Endothelial cell (in vitro differentiated cells): ENCODE data around the gene TCEAL2. TPM values are rescaled to one million over a fixed set of nuclear protein-coding genes. Genes with fewer than 3 reads are reported as not detected.
"Not testable (repeated sequence)": the region's sequence is repeated elsewhere in the genome, so short reads cannot be mapped to it uniquely, and the experiment has no call there.

Experiments
- DNase-seq: peaks from one replicate; pipeline ENCODE4 v3.0.0; 2021; ENCODE audit warnings: low spot score
- H3K27ac Mint-ChIP-seq: one replicate; pipeline ENCODE4 v1.8.0; 2021; ENCODE audit warnings: mixed read lengths, inconsistent platforms; ENCODE audit not compliant: unreplicated experiment
- H3K27me3 Mint-ChIP-seq: one replicate; pipeline ENCODE4 v1.8.0; 2021; ENCODE audit warnings: mild to moderate bottlenecking, moderate library complexity, mixed read lengths, inconsistent platforms; ENCODE audit not compliant: unreplicated experiment
- H3K36me3 Mint-ChIP-seq: one replicate; pipeline ENCODE4 v1.8.0; 2021; ENCODE audit warnings: mild to moderate bottlenecking, low read depth, mixed read lengths, inconsistent platforms; ENCODE audit not compliant: unreplicated experiment
- H3K4me1 Mint-ChIP-seq: one replicate; pipeline ENCODE4 v1.8.0; 2021; ENCODE audit warnings: mild to moderate bottlenecking, mixed read lengths, inconsistent platforms; ENCODE audit not compliant: unreplicated experiment
- H3K4me3 Mint-ChIP-seq: one replicate; pipeline ENCODE4 v1.8.0; 2021; ENCODE audit warnings: mild to moderate bottlenecking, mixed read lengths, inconsistent platforms; ENCODE audit not compliant: unreplicated experiment
- H3K9me3 Mint-ChIP-seq: one replicate; pipeline ENCODE4 v1.8.0; 2021; ENCODE audit warnings: mixed read lengths, inconsistent platforms; ENCODE audit not compliant: unreplicated experiment
- CTCF ChIP-seq: fragments of 200-600 bp; sonication (generic); IDR thresholded peaks from one replicate; pipeline ENCODE4 v1.5.0; 2021; ENCODE audit warnings: antibody characterized with exemption; ENCODE audit not compliant: unreplicated experiment
- total RNA-seq: library from RNA; stranded (reverse); fragmentation: NEBNext Ultra II Directional; extraction: Animal tissue kit (Norgen Biotek cat#: 25700); gene quantifications from one replicate; pipeline ENCODE4 v1.2.1, GENCODE V29; 2021; ENCODE audit not compliant: unreplicated experiment

Gene TCEAL2
- total RNA-seq, 1 donor from 2014 or later = 11.1 TPM

GRCh38 chrX:102126863-102127262, 1.4 kb downstream of the TCEAL2 start:
- H3K27me3 Mint-ChIP-seq = peaks cover 5% of the 10 kb centered on the region
- DNase-seq = no peak
- no peaks in the 10 kb centered on the region for H3K9me3 Mint-ChIP-seq
- H3K27ac Mint-ChIP-seq = no peak overlapping the region
- peaks cover 6% of the 10 kb centered on the region for H3K36me3 Mint-ChIP-seq
- H3K4me1 Mint-ChIP-seq = peaks cover 8% of the 10 kb centered on the region
- no peak for TF ChIP-seq CTCF
- no peak overlapping the region for H3K4me3 Mint-ChIP-seq

DNA sequence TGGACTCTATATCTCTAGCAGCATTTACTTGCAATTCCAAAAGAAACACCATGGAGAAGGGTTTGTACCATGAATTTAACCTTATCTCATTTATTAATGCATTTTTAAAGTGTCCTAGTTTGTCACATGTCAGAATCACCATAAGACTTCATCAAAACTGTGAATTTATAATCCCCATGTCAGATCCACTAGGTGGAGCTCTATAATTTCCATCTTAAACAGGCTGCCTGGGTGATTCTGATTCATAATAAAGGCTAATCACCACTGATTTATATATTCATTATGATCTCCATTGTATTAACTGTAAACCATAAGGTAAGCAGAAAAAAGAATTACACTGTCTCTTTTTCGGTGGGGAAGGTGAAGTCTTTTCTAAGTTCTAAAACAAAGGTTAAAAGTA, 4.0 kb downstream of the TCEAL2 start:
- TF ChIP-seq CTCF = no peak
- Mint-ChIP-seq H3K36me3 (peaks cover 5% of the 10 kb centered on the region), H3K27me3 (peaks cover 5% of the 10 kb centered on the region), H3K4me1 (peaks cover 5% of the 10 kb centered on the region), H3K27ac (no peak overlapping the region), H3K9me3 (no peaks in the 10 kb centered on the region), H3K4me3 (no peak overlapping the region)
- no peak for DNase-seq

- TF ChIP-seq CTCF = no peak
- H3K27me3 Mint-ChIP-seq = no peaks in the 10 kb centered on the region
- no peaks in the 10 kb centered on the region for H3K9me3 Mint-ChIP-seq
Observed at GRCh38 chrX:102138064-102138463, 12.6 kb downstream of the TCEAL2 start.

GRCh38 chrX:102140876-102141275, 15.4 kb downstream of the TCEAL2 start:
- not testable (repeated sequence) for H3K4me1 Mint-ChIP-seq, H3K27me3 Mint-ChIP-seq, DNase-seq, H3K4me3 Mint-ChIP-seq, H3K27ac Mint-ChIP-seq, H3K9me3 Mint-ChIP-seq, H3K36me3 Mint-ChIP-seq

More at GRCh38 chrX:102138064-102138463, 12.6 kb downstream of the TCEAL2 start:
- no peaks in the 10 kb centered on the region for H3K36me3 Mint-ChIP-seq
- H3K4me1 Mint-ChIP-seq = no peaks in the 10 kb centered on the region
- H3K4me3 Mint-ChIP-seq = no peak overlapping the region
- no peak for DNase-seq
- H3K27ac Mint-ChIP-seq = no peak overlapping the region

DNA sequence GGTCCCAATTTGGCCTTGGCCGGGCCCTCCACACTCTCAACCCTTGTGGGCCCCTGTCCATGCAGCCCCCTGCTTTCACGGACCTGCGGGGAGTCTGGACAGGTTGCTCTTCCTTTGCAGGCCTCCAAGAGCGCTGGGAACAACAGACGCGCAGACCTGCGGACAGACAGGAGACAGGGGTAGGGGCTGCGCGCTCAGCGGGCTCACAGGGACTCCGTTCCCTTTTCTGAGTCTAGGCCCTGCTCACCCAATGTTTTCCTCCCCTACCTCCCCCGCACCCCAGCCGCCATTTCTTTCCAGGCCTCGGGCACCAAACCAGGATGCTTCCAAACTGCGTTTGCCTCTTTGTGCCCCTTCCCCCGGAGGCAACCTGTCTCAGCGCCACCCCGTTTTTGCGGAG, 16.2 kb downstream of the TCEAL2 start:
- H3K36me3 Mint-ChIP-seq = not testable (repeated sequence)

GRCh38 chrX:102142274-102142673, 16.8 kb downstream of the TCEAL2 start, which contains the start of gene TCEAL6:
Gene TCEAL6 (minus strand): TSS chrX:102142481.
- not testable (repeated sequence) for H3K4me3 Mint-ChIP-seq, H3K9me3 Mint-ChIP-seq, H3K36me3 Mint-ChIP-seq

More for the DNA sequence above, 16.2 kb downstream of the TCEAL2 start:
- not testable (repeated sequence) for H3K27ac Mint-ChIP-seq, H3K9me3 Mint-ChIP-seq, DNase-seq, H3K4me1 Mint-ChIP-seq, H3K27me3 Mint-ChIP-seq, H3K4me3 Mint-ChIP-seq

More at GRCh38 chrX:102142274-102142673, 16.8 kb downstream of the TCEAL2 start, which contains the start of gene TCEAL6:
- H3K27me3 Mint-ChIP-seq, H3K4me1 Mint-ChIP-seq, DNase-seq, H3K27ac Mint-ChIP-seq: not testable (repeated sequence)
